ENCODE data around the gene ISM2. TPM values are rescaled to one million over a fixed set of nuclear protein-coding genes. Genes with fewer than 3 reads are reported as not detected.

ISM2 gene
- total and polyA plus RNA-seq, 2 donors = 0.05 to 0.18 TPM

- Histone ChIP-seq H3K27me3 (ENCODE audit: control insufficient read depth in 2 of 2, insufficient read depth in 1 of 2, low read length in 1 of 2) (no peaks in the 10 kb centered on the region), H3K9me3 (ENCODE audit: control insufficient read depth in 2 of 2, insufficient read depth in 1 of 2, low read length in 1 of 2) (no peaks in the 10 kb centered on the region), H3K27ac (ENCODE audit: low read depth in 1 of 2, low read length in 1 of 2) (no peak overlapping the region), H3K36me3 (ENCODE audit: control insufficient read depth in 2 of 2, insufficient read depth in 2 of 2, low read length in 1 of 2) (peaks cover 28 to 41% of the 10 kb centered on the region in 2 donors), H3K4me1 (ENCODE audit: control insufficient read depth in 2 of 2, insufficient read depth in 2 of 2, low read length in 2 of 2) (no peaks in the 10 kb centered on the region), H3K4me3 (ENCODE audit: low read length in 2 of 2) (no peak overlapping the region)
- over 99% methylated on average over 3 of the region's 3 CpGs for WGBS
- no peak for DNase-seq (ENCODE audit: low read depth in 6 of 9, low spot score in 9 of 9)
Measured at GRCh38 chr14:77436042-77436441, 62.6 kb downstream of the ISM2 start.

- Histone ChIP-seq H3K36me3 (ENCODE audit: control insufficient read depth in 2 of 2, insufficient read depth in 2 of 2, low read length in 1 of 2) (peaks cover 54 to 60% of the 10 kb centered on the region in 2 donors), H3K27me3 (ENCODE audit: control insufficient read depth in 2 of 2, insufficient read depth in 1 of 2, low read length in 1 of 2) (no peaks in the 10 kb centered on the region), H3K4me1 (ENCODE audit: control insufficient read depth in 2 of 2, insufficient read depth in 2 of 2, low read length in 2 of 2) (no peaks in the 10 kb centered on the region), H3K9me3 (ENCODE audit: control insufficient read depth in 2 of 2, insufficient read depth in 1 of 2, low read length in 1 of 2) (no peaks in the 10 kb centered on the region), H3K4me3 (ENCODE audit: low read length in 2 of 2) (no peak overlapping the region), H3K27ac (ENCODE audit: low read depth in 1 of 2, low read length in 1 of 2) (no peak overlapping the region)
- 97% methylated on average over 3 of the region's 3 CpGs for WGBS
- no peak for DNase-seq (ENCODE audit: low read depth in 6 of 9, low spot score in 9 of 9)
Measured at GRCh38 chr14:77426396-77426795, 72.2 kb downstream of the ISM2 start.

- no peaks in the 10 kb centered on the region for H3K27me3 ChIP-seq (ENCODE audit: control insufficient read depth in 2 of 2, insufficient read depth in 1 of 2, low read length in 1 of 2)
- no peaks in the 10 kb centered on the region for H3K9me3 ChIP-seq (ENCODE audit: control insufficient read depth in 2 of 2, insufficient read depth in 1 of 2, low read length in 1 of 2)
- no peak for DNase-seq (ENCODE audit: low read depth in 6 of 9, low spot score in 9 of 9)
- no peak overlapping the region for H3K27ac ChIP-seq (ENCODE audit: low read depth in 1 of 2, low read length in 1 of 2)
- no peak overlapping the region for H3K4me3 ChIP-seq (ENCODE audit: low read length in 2 of 2)
- no peaks in the 10 kb centered on the region for H3K4me1 ChIP-seq (ENCODE audit: control insufficient read depth in 2 of 2, insufficient read depth in 2 of 2, low read length in 2 of 2)
- 98% methylated on average over 3 of the region's 3 CpGs for WGBS
- peaks cover 54 to 64% of the 10 kb centered on the region in 2 donors for H3K36me3 ChIP-seq (ENCODE audit: control insufficient read depth in 2 of 2, insufficient read depth in 2 of 2, low read length in 1 of 2)
Measured at GRCh38 chr14:77424862-77425261, 73.8 kb downstream of the ISM2 start.

Other genes with a start within 250 kb of the ISM2 start
- 0.14 TPM for gene NGB, start 227.6 kb downstream of the ISM2 start, total RNA-seq
- gene NGB, start 227.6 kb downstream of the ISM2 start, polyA plus RNA-seq = 0.41 TPM
- gene POMT2, start 177.9 kb downstream of the ISM2 start, total RNA-seq = 3.5 TPM
- 11.1 TPM for gene POMT2, start 177.9 kb downstream of the ISM2 start, polyA plus RNA-seq
- 18.6 TPM for gene GSTZ1, start 177.8 kb downstream of the ISM2 start, total RNA-seq
- gene GSTZ1, start 177.8 kb downstream of the ISM2 start, polyA plus RNA-seq = 24.4 TPM
- 10.0 TPM for gene TMED8, start 121.7 kb downstream of the ISM2 start, total RNA-seq
- gene TMED8, start 121.7 kb downstream of the ISM2 start, polyA plus RNA-seq = 7.0 TPM
- 1.4 TPM for gene SAMD15, start 121.4 kb downstream of the ISM2 start, total RNA-seq
- gene SAMD15, start 121.4 kb downstream of the ISM2 start, polyA plus RNA-seq = 0.91 TPM
- 0.19 TPM for gene NOXRED1, start 75.3 kb downstream of the ISM2 start, total RNA-seq
- 1.6 TPM for gene NOXRED1, start 75.3 kb downstream of the ISM2 start, polyA plus RNA-seq
- 19.3 TPM for gene VIPAS39, start 41.2 kb downstream of the ISM2 start, total RNA-seq
- 15.8 TPM for gene VIPAS39, start 41.2 kb downstream of the ISM2 start, polyA plus RNA-seq
- 139 TPM for gene AHSA1, start 40.7 kb downstream of the ISM2 start, total RNA-seq
- gene AHSA1, start 40.7 kb downstream of the ISM2 start, polyA plus RNA-seq = 72.6 TPM
- gene SPTLC2, start 117.8 kb upstream of the ISM2 start, total RNA-seq = 13.5 TPM
- 7.1 TPM for gene SPTLC2, start 117.8 kb upstream of the ISM2 start, polyA plus RNA-seq
- 12.3 TPM for gene ALKBH1, start 209.2 kb upstream of the ISM2 start, total RNA-seq
- gene ALKBH1, start 209.2 kb upstream of the ISM2 start, polyA plus RNA-seq = 12.1 TPM
- gene SLIRP, start 209.3 kb upstream of the ISM2 start, total RNA-seq = 187 TPM
- 223 TPM for gene SLIRP, start 209.3 kb upstream of the ISM2 start, polyA plus RNA-seq